MCF 10A (cell line): ENCODE results near the gene NTPCR. TPM values are rescaled to one million over a fixed set of nuclear protein-coding genes. Genes with fewer than 3 reads are reported as not detected.

Experiments used
- BruUV-seq: library from RNA; stranded (reverse); fragments of 400-500 nt; replicated peaks from 2 replicates; lab custom pipeline; 2021; lab: Mats Ljungman, UMichigan
- CTCF ChIA-PET: fragments of 300-600 bp; sonication (Branson Sonifier 250); formaldehyde crosslinking; extraction: SDS; loops from one replicate; lab custom pipeline; 2021; ENCODE audit warnings: antibody characterized with exemption, inconsistent platforms; lab: Yijun Ruan, JAX
- POLR2A ChIA-PET: fragments of 300-600, 350-650 bp; sonication (Branson Sonifier 250); formaldehyde crosslinking; extraction: SDS; loops from one replicate; lab custom pipeline; 2020; ENCODE audit warnings: antibody characterized with exemption, inconsistent platforms; lab: Yijun Ruan, JAX
- DNase-seq: peaks from one replicate; pipeline ENCODE4 v3.0.0-alpha.2; 2018; ENCODE audit not compliant: unreplicated experiment
- H3K27ac Mint-ChIP-seq: one replicate; pipeline ENCODE4 v1.8.0; 2022; ENCODE audit warnings: mild to moderate bottlenecking, low read depth, mixed read lengths; ENCODE audit not compliant: unreplicated experiment
- H3K27me3 Mint-ChIP-seq: one replicate; pipeline ENCODE4 v1.8.0; 2022; ENCODE audit warnings: mixed read lengths; ENCODE audit not compliant: insufficient read depth, unreplicated experiment
- H3K36me3 Mint-ChIP-seq: one replicate; pipeline ENCODE4 v1.8.0; 2022; ENCODE audit warnings: mild to moderate bottlenecking, moderate library complexity, mixed read lengths; ENCODE audit not compliant: insufficient read depth, unreplicated experiment
- H3K4me1 Mint-ChIP-seq: one replicate; pipeline ENCODE4 v1.8.0; 2022; ENCODE audit warnings: mixed read lengths; ENCODE audit not compliant: insufficient read depth, unreplicated experiment
- H3K4me3 Mint-ChIP-seq: one replicate; pipeline ENCODE4 v1.8.0; 2022; ENCODE audit warnings: mild to moderate bottlenecking, moderate library complexity, mixed read lengths; ENCODE audit not compliant: unreplicated experiment
- H3K9me3 Mint-ChIP-seq: one replicate; pipeline ENCODE4 v1.8.0; 2022; ENCODE audit warnings: mixed read lengths; ENCODE audit not compliant: unreplicated experiment
- CTCF ChIP-seq: fragments of 200-600 bp; IDR thresholded peaks from one replicate; pipeline ENCODE4 v1.8.0; 2022; ENCODE audit warnings: antibody characterized with exemption, mild to moderate bottlenecking; ENCODE audit not compliant: unreplicated experiment
- intact Hi-C: fragments of 100-400 bp; cut with micrococcal nuclease; formaldehyde crosslinking; loops from 2 replicates; pipeline ENCODE4 v1.14.1; 2022
- total RNA-seq: library from RNA; stranded (reverse); gene quantifications from 2 replicates; pipeline ENCODE4 v1.2.3, GENCODE V29; 2022

Gene NTPCR
- total RNA-seq, 1 experiment from 2014 or later: 129 TPM

GRCh38 chr1:232958067-232958466 lies 7.7 kb downstream of the NTPCR start:
- no peaks in the 10 kb centered on the region for H3K27me3 Mint-ChIP-seq
- no peak overlapping the region for H3K4me3 Mint-ChIP-seq
- H3K36me3 Mint-ChIP-seq: peaks cover 81% of the 10 kb centered on the region
- POLR2A ChIA-PET: interaction anchor here (0.8 kb wide), 1 partner anchor 16 kb away, joined by 6 read pairs; no protein-coding TSS in a partner anchor
- H3K9me3 Mint-ChIP-seq: peaks cover 16% of the 10 kb centered on the region
- H3K27ac Mint-ChIP-seq: no peak overlapping the region
- no peak for TF ChIP-seq CTCF
- no TSS peak for BruUV-seq
- DNase-seq: no peak
- CTCF ChIA-PET: interaction anchor here (0.7 kb wide), 1 partner anchor 250 kb away, joined by 3 read pairs; no protein-coding TSS in a partner anchor
- intact Hi-C loops: no loop called here
- H3K4me1 Mint-ChIP-seq: peaks cover 17% of the 10 kb centered on the region

DNA sequence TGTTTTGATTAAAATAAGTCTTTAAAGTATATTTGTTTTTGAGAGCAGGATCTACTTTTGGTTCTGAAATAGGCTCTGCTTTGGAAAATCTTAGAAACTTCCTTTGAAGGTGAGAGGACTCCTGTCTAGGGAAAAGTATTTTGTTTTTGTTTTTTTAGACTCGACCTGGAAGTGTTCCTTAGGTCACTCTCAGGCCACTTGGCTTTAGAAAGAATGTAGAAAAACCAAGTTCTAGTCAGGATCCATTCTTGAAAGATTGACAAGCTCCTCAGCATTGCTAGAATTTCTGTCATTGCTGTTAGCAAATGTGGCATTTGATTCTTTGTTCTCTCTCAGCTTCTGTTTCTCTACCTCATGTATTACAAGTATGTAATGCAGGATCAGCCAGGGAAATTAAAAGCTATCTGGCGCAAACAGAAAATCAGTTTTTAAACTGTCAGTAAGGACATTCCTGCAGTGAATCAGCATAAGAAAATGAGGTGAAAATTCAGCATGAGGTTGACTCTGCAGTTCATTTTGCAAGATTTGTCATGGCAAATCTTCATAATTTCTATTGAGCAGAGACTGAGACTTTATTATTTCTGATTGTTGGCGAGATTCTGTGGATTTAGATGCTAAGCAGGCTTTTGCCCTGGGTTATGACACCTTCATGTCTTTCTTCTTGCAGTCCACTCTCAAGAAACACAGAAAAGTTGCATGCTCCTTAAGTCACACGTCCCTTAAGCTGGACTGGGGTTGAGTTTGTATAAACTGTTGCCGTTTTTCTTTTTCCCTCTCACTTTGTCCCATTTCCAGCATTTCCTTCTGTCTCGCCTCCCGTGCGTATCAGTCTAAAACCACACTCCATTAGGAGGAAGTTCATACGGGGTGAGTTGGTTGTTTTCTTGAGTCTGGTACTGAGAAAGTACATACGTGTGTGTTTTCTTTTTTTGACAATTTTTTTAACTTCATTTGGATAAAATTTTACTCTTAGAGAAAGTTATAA lies 12.6 kb downstream of the NTPCR start:
- Mint-ChIP-seq H3K4me3 (no peak overlapping the region), H3K27ac (peak overlapping the region; percentile 24), H3K9me3 (peaks cover 8% of the 10 kb centered on the region), H3K36me3 (peaks cover 100% of the 10 kb centered on the region), H3K4me1 (peaks cover 16% of the 10 kb centered on the region), H3K27me3 (no peaks in the 10 kb centered on the region)
- intact Hi-C loops: no loop called here
- DNase-seq: no peak
- no peak for TF ChIP-seq CTCF
- ChIA-PET CTCF (interaction anchor here (0.5 to 1.1 kb wide), 5 partner anchors 11 to 826 kb away, joined by 3 to 4 read pairs (median 3); no protein-coding TSS in a partner anchor), POLR2A (interaction anchor here (0.6 to 2.9 kb wide), 6 partner anchors 9 to 310 kb away, joined by 3 to 14 read pairs (median 3); no protein-coding TSS in a partner anchor)
- no TSS peak for BruUV-seq

- no peak overlapping the region for H3K27ac Mint-ChIP-seq
- no peak for TF ChIP-seq CTCF
- no TSS peak for BruUV-seq
- H3K36me3 Mint-ChIP-seq: peaks cover 100% of the 10 kb centered on the region
- H3K4me3 Mint-ChIP-seq: no peak overlapping the region
- intact Hi-C loops: no loop called here
- ChIA-PET POLR2A (interaction anchor here (0.9 to 2.9 kb wide), 5 partner anchors 7 to 17 kb away, joined by 4 to 10 read pairs (median 5); no protein-coding TSS in a partner anchor), CTCF (interaction anchor here (0.6 kb wide), 1 partner anchor 243 kb away, joined by 3 read pairs; no protein-coding TSS in a partner anchor)
- no peak for DNase-seq
- H3K9me3 Mint-ChIP-seq: no peaks in the 10 kb centered on the region
- no peaks in the 10 kb centered on the region for H3K27me3 Mint-ChIP-seq
- peaks cover 17% of the 10 kb centered on the region for H3K4me1 Mint-ChIP-seq
These were observed 14.2 kb downstream of the NTPCR start for GRCh38 chr1:232964601-232965000.
